Sigmoid colon (tissue), 7 donors: ENCODE measurements around the gene LLGL1. TPM values are rescaled to one million over a fixed set of nuclear protein-coding genes. Genes with fewer than 3 reads are reported as not detected.

ENCODE experiments used
- DNase-seq: peaks from one replicate; pipeline ENCODE4 v3.0.0-alpha.2; 2019
- H3K27ac ChIP-seq, 4 donors: fragments of 200-600 bp; sonication (generic); one replicate each; pipeline ENCODE4 v1.5.1; 2016 to 2019; ENCODE audit warnings: mild to moderate bottlenecking in 1 of 4
- H3K27me3 ChIP-seq, 3 donors: fragments of 200-600 bp; sonication (generic); one replicate each; pipeline ENCODE4 v1.5.1; 2019; ENCODE audit warnings: mild to moderate bottlenecking in 1 of 3
- H3K36me3 ChIP-seq, 4 donors: fragments of 200-600 bp; sonication (generic); one replicate each; pipeline ENCODE4 v1.5.1; 2016 to 2019
- H3K4me1 ChIP-seq, 4 donors: fragments of 200-600 bp; sonication (generic); one replicate each; pipeline ENCODE4 v1.5.1; 2017 to 2019
- H3K4me3 ChIP-seq, 4 donors: fragments of 200-600 bp; sonication (generic); one replicate each; pipeline ENCODE4 v1.5.1; 2017 to 2019; ENCODE audit warnings: mild to moderate bottlenecking in 2 of 4, moderate library complexity in 1 of 4
- H3K9me3 ChIP-seq, 4 donors: fragments of 200-600 bp in 3 of 4; sonication (generic) in 3 of 4; one replicate each; pipeline versions ENCODE4 v1.5.1 to v1.6.1; 2013 to 2019
- EP300 ChIP-seq, 4 donors: sonication (generic); formaldehyde crosslinking; IDR thresholded peaks; one replicate each; pipeline ENCODE4 v1.6.1; 2017; ENCODE audit warnings: antibody characterized with exemption in 4 of 4
- POLR2A ChIP-seq, 2 donors: fragments of 450-650 bp; IDR thresholded peaks; one replicate each; pipeline ENCODE4 v1.6.1; 2016; ENCODE audit warnings: antibody characterized with exemption in 2 of 2, mild to moderate bottlenecking in 2 of 2, moderate library complexity in 2 of 2
- POLR2AphosphoS5 ChIP-seq, 4 donors: sonication (generic); formaldehyde crosslinking; IDR thresholded peaks; one replicate each; pipeline ENCODE4 v1.6.1; 2017; ENCODE audit warnings: antibody characterized with exemption in 4 of 4
- WGBS, 2 donors: extraction: QIAGEN DNeasy Blood & Tissue Kit; methylation state at CpG; one replicate each; pipeline ENCODE4 v1.1.7; 2013; 5-methylcytosine and 5-hydroxymethylcytosine counted together
- intact Hi-C: fragments of 100-400 bp; cut with DNase I; formaldehyde crosslinking; loops from one replicate; pipeline ENCODE4 v1.15.1; 2023
- polyA plus RNA-seq, 3 donors: library from polyadenylated mRNA; stranded (reverse); fragments of 200-250 nt; gene quantifications; one replicate each; pipeline ENCODE4 v1.2.3, GENCODE V29; 2013
- total RNA-seq, 4 donors: library from RNA; depleted of rRNA; stranded (reverse); fragments of >200 nt; gene quantifications; one replicate each; pipeline ENCODE4 v1.1.0, GENCODE V29; 2016
- TF ChIP-seq, protein P1 (sequence below), 4 experiments: fragments of 450-650 bp in 3 of 4; fragments of 200-600 bp in 1 of 4; IDR thresholded peaks; one replicate each; pipeline ENCODE4 v1.5.1; 2016 to 2019; ENCODE audit warnings: antibody characterized with exemption in 4 of 4, mild to moderate bottlenecking in 3 of 4, moderate library complexity in 2 of 4
- donor health status: healthy with polysubstance abuse.
- donor health status: Bipolar disorder and iron deficiency.
- donor health status: healthy.

LLGL1 gene
- total and polyA plus RNA-seq, 7 donors: 2.8 to 25.2 (median 16.8) TPM

- WGBS, 2 donors: 95 to 96% methylated on average over 7 of the region's 7 CpGs
- TF ChIP-seq, protein P1, sequence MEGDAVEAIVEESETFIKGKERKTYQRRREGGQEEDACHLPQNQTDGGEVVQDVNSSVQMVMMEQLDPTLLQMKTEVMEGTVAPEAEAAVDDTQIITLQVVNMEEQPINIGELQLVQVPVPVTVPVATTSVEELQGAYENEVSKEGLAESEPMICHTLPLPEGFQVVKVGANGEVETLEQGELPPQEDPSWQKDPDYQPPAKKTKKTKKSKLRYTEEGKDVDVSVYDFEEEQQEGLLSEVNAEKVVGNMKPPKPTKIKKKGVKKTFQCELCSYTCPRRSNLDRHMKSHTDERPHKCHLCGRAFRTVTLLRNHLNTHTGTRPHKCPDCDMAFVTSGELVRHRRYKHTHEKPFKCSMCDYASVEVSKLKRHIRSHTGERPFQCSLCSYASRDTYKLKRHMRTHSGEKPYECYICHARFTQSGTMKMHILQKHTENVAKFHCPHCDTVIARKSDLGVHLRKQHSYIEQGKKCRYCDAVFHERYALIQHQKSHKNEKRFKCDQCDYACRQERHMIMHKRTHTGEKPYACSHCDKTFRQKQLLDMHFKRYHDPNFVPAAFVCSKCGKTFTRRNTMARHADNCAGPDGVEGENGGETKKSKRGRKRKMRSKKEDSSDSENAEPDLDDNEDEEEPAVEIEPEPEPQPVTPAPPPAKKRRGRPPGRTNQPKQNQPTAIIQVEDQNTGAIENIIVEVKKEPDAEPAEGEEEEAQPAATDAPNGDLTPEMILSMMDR (IDR thresholded peaks at IDR 0.05): no peak
- TF ChIP-seq EP300 (IDR thresholded peaks at IDR 0.05): no peak
- H3K9me3 ChIP-seq: no peaks in the 10 kb centered on the region
- H3K27me3 ChIP-seq: no peaks in the 10 kb centered on the region
- H3K36me3 ChIP-seq: no peaks in the 10 kb centered on the region
- peaks cover 0 to 17% (median 15%) of the 10 kb centered on the region in 4 donors for H3K4me1 ChIP-seq
- intact Hi-C loops: loop anchor here (5.0 to 10.0 kb wide), 3 partner anchors 77 to 495 kb away; partner anchors contain the start of genes DRG2, FLII and RAI1
- H3K27ac ChIP-seq: no peak overlapping the region
- no peak overlapping the region for H3K4me3 ChIP-seq
- DNase-seq: no peak
Measured at GRCh38 chr17:18179804-18180203, 45.6 kb upstream of the LLGL1 start.

DNA sequence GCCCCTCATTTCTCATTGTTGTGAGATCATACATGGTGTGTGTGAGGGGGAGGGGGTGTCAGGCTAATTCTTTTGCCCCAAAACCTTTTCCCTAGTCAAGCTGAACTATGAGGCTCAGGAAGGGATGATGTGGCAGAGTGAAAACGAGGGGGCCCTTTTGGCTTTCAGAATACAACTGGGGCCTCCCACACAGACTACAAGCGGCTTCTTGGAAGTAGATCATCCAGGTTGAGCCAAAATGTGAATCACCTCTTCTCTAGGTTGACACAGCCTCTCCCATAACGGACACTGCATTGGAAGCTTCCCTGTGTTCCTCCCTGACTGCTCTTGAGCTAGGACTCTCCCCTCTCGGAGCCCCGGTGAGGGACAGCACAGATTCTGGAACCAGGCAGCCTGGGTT, 44.1 kb upstream of the LLGL1 start:
- Histone ChIP-seq H3K9me3 (no peaks in the 10 kb centered on the region), H3K4me1 (peaks cover 0 to 33% (median 29%) of the 10 kb centered on the region in 4 donors), H3K27me3 (no peaks in the 10 kb centered on the region), H3K4me3 (no peak overlapping the region), H3K27ac (peak overlapping the region; percentile 97 to 99 (median 98)), H3K36me3 (no peaks in the 10 kb centered on the region)
- TF ChIP-seq, protein P1 (IDR thresholded peaks at IDR 0.05): no peak
- TF ChIP-seq POLR2AphosphoS5 (IDR thresholded peaks at IDR 0.05): no peak
- WGBS, 2 donors: 59 to 73% methylated on average over 5 of the region's 5 CpGs
- DNase-seq: no peak
- intact Hi-C loops: loop anchor here (5.0 to 10.0 kb wide), 3 partner anchors 76 to 497 kb away; partner anchors contain the start of genes DRG2, FLII and RAI1

GRCh38 chr17:18182110-18182977, 43.1 kb upstream of the LLGL1 start:
- Histone ChIP-seq H3K9me3 (no peaks in the 10 kb centered on the region), H3K27me3 (no peaks in the 10 kb centered on the region), H3K4me1 (peaks cover 0 to 43% (median 39%) of the 10 kb centered on the region in 4 donors), H3K36me3 (no peaks in the 10 kb centered on the region), H3K4me3 (peak overlapping the region; percentile 87 to 94 (median 92)), H3K27ac (peak overlapping the region; percentile 97 to 99 (median 98))
- DNase-seq: no peak
- TF ChIP-seq EP300 (IDR thresholded peaks at IDR 0.05) (no peak), POLR2A (IDR thresholded peaks at IDR 0.05) (no peak), POLR2AphosphoS5 (IDR thresholded peaks at IDR 0.05) (peak in 1 of 4 donors; percentile 11)
- TF ChIP-seq, protein P1 (IDR thresholded peaks at IDR 0.05): no peak
- 6 to 25% methylated on average over 28 of the region's 28 CpGs for WGBS, 2 donors
- intact Hi-C loops: loop anchor here (2.0 to 10.0 kb wide), 4 partner anchors 42 to 498 kb away; partner anchors contain the start of genes DRG2, FLII, LLGL1 and RAI1

DNA sequence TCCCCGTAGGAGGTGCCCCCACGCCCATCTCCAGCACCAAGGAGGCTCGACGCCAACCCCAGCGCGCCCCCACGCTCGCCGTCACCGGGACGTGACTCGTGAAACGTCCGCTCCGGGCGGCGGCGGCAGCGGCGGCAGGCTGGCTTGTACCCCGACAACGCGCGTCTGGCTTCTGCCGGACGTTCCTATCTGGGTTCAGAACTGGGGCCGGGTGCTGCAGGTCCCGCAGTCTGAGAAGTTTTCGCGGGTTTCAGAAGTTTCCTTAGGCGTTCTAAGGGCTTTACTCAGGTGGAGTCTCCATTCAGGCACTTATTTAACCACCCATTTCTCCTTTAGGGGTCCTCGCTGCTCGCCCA, 42.5 kb upstream of the LLGL1 start:
- no peaks in the 10 kb centered on the region for H3K36me3 ChIP-seq
- peak in 1 of 4 donors; percentile 18 for TF ChIP-seq POLR2AphosphoS5 (IDR thresholded peaks at IDR 0.05)
- TF ChIP-seq, protein P1 (IDR thresholded peaks at IDR 0.05): no peak
- H3K9me3 ChIP-seq: no peaks in the 10 kb centered on the region
- 0 to 1% methylated on average over 33 of the region's 33 CpGs for WGBS, 2 donors
- H3K4me1 ChIP-seq: peaks cover 0 to 49% (median 45%) of the 10 kb centered on the region in 4 donors
- no peaks in the 10 kb centered on the region for H3K27me3 ChIP-seq
- intact Hi-C loops: loop anchor here (2.0 to 10.0 kb wide), 4 partner anchors 42 to 498 kb away; partner anchors contain the start of genes DRG2, FLII, LLGL1 and RAI1
- H3K27ac ChIP-seq: peak overlapping the region; percentile 97 to 99 (median 98)
- peak overlapping the region; percentile 87 to 94 (median 92) for H3K4me3 ChIP-seq
- peak; percentile 92 for DNase-seq
